ENCODE data around the gene ENDOD1. TPM values are rescaled to one million over a fixed set of nuclear protein-coding genes. Genes with fewer than 3 reads are reported as not detected.

Gene ENDOD1
- total RNA-seq, 4 donors from 2014 or later = 31.1 to 52.3 (median 36.8) TPM

- H3K27ac ChIP-seq = no peak overlapping the region
- TF ChIP-seq POLR2A (IDR thresholded peaks at IDR 0.05) (no peak), CTCF (IDR thresholded peaks at IDR 0.05) (no peak)
- no peak for DNase-seq
- H3K9me3 ChIP-seq = no peaks in the 10 kb centered on the region
- no peaks in the 10 kb centered on the region for H3K27me3 ChIP-seq
- no peaks in the 10 kb centered on the region for H3K36me3 ChIP-seq
- peaks cover 17 to 61% of the 10 kb centered on the region in 2 donors for H3K4me1 ChIP-seq
- 92 to 93% methylated on average over 3 of the region's 3 CpGs for WGBS, 2 donors
- intact Hi-C loops (cut with DNase I) = no loop called here
- no peak overlapping the region for H3K4me3 ChIP-seq (replicated peaks in 1 of 3)
Observed at GRCh38 chr11:95093548-95093947, 3.9 kb downstream of the ENDOD1 start.

- 31 to 39% methylated on average over 4 of the region's 4 CpGs for WGBS, 2 donors
- Histone ChIP-seq H3K27ac (peak overlapping the region in 2 of 3 donors; percentile 24 to 57), H3K36me3 (no peaks in the 10 kb centered on the region), H3K27me3 (no peaks in the 10 kb centered on the region), H3K4me1 (peaks cover 12 to 55% of the 10 kb centered on the region in 2 donors), H3K4me3 (replicated peaks in 1 of 3) (no peak overlapping the region), H3K9me3 (no peaks in the 10 kb centered on the region)
- no peak for DNase-seq
- intact Hi-C loops (cut with DNase I) = no loop called here
- no peak for TF ChIP-seq POLR2A (IDR thresholded peaks at IDR 0.05)
- TF ChIP-seq CTCF (IDR thresholded peaks at IDR 0.05) = no peak
Observed at GRCh38 chr11:95095858-95096587, 6.4 kb downstream of the ENDOD1 start.

DNA sequence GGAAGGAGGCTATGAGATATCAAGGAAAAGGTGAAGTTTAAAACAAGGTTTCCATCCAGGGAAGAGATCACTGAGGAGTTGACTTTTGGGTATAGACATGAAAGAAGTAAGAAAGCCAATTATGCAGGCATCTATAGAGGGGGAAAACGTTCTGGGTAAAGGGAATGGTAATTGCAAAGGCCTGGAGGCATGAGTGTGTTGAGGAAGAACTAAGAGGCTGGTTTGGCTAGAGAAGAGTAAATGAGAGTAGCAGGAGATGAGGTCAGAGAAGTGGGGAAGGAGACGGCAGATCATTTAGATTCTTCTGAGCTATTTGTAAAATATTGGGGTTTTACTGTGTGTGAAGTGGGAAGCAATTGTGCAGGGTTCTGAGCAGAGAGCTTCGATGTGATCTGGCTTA, 7.6 kb downstream of the ENDOD1 start:
- intact Hi-C loops (cut with DNase I) = no loop called here
- no peak overlapping the region for H3K4me3 ChIP-seq (replicated peaks in 1 of 3)
- peaks cover 12 to 45% of the 10 kb centered on the region in 2 donors for H3K4me1 ChIP-seq
- no peak for DNase-seq
- H3K9me3 ChIP-seq = no peaks in the 10 kb centered on the region
- H3K36me3 ChIP-seq = no peaks in the 10 kb centered on the region
- H3K27me3 ChIP-seq = no peaks in the 10 kb centered on the region
- no peak overlapping the region for H3K27ac ChIP-seq
- TF ChIP-seq CTCF (IDR thresholded peaks at IDR 0.05) (no peak), POLR2A (IDR thresholded peaks at IDR 0.05) (no peak)
- 77 to 78% methylated on average over 3 of the region's 3 CpGs for whole genome bisulfite sequencing, 2 donors

DNA sequence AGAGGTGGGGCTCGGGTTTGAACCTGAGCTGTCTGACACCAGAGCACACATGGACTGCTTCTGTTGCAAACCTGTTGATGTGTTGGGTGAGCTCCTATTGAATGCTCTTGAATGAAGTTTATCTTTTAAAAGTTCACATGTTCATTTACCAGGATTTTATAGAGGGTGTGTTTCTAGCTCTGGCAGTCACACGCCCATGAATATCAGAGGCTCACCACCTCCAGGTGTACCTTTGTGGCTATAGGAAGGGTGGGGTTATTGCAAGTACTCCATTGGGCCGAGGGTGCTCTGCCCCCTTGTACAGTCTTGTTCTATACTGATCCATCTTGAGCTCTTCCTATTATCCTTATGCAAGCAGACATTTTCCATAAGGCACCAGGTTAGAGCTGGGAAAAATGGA, 9.2 kb downstream of the ENDOD1 start:
- TF ChIP-seq CTCF (IDR thresholded peaks at IDR 0.05) = no peak
- no peak for TF ChIP-seq POLR2A (IDR thresholded peaks at IDR 0.05)
- intact Hi-C loops (cut with DNase I) = no loop called here
- H3K9me3 ChIP-seq = no peaks in the 10 kb centered on the region
- no peaks in the 10 kb centered on the region for H3K27me3 ChIP-seq
- no peak overlapping the region for H3K4me3 ChIP-seq (replicated peaks in 1 of 3)
- peaks cover 12 to 29% of the 10 kb centered on the region in 2 donors for H3K4me1 ChIP-seq
- DNase-seq = no peak
- H3K36me3 ChIP-seq = no peaks in the 10 kb centered on the region
- 93 to 100% methylated on average over 3 of the region's 3 CpGs for WGBS, 2 donors
- no peak overlapping the region for H3K27ac ChIP-seq

DNA sequence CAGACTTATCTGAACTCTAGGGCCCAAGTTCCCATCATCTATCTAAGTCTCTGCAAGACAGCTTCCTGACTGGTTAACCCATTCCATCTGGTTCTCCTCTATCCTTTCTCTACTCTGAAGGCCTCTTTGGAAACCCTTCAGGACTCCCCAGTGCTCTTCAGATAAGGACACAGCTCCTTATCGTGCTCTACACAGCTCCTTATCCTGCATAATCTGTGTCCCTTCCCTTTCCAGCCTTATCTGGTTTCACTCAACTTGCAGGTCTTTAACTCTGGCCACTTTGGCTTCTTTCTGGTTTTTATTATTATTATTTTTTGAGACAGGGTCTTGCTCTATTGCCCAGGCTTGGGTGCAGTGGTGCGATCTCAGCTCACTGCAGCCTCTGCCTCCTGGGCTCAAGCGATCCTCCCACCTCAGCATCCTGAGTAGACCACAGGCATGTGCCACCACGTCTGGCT, 10.6 kb downstream of the ENDOD1 start:
- no peaks in the 10 kb centered on the region for H3K27me3 ChIP-seq
- H3K36me3 ChIP-seq = no peaks in the 10 kb centered on the region
- TF ChIP-seq POLR2A (IDR thresholded peaks at IDR 0.05) (no peak), CTCF (IDR thresholded peaks at IDR 0.05) (no peak)
- WGBS, 2 donors = 94 to 95% methylated on average over 4 of the region's 4 CpGs
- DNase-seq = no peak
- peaks cover 12 to 20% of the 10 kb centered on the region in 2 donors for H3K4me1 ChIP-seq
- no peaks in the 10 kb centered on the region for H3K9me3 ChIP-seq
- intact Hi-C loops (cut with DNase I) = no loop called here
- no peak overlapping the region for H3K4me3 ChIP-seq (replicated peaks in 1 of 3)
- H3K27ac ChIP-seq = no peak overlapping the region

Measured in thyroid gland (tissue), 4 donors.